Activated naive CD8-positive, alpha-beta T cell treated with anti-CD3 and anti-CD28 coated beads, Interleukin-2, amount 10 ng/mL, durations not matched to agents 7 days and 5 days (primary cell): ENCODE measurements around the gene NOXO1. TPM values are rescaled to one million over a fixed set of nuclear protein-coding genes. Genes with fewer than 3 reads are reported as not detected.
"Not testable (repeated sequence)": the region's sequence is repeated elsewhere in the genome, so short reads cannot be mapped to it uniquely, and the experiment has no call there.

Source experiments
- ATAC-seq: fragments of 150-1000 bp; cut with Tn5 transposase; one replicate; pipeline ENCODE4 v1.10.0; 2021; ENCODE audit warnings: low read depth, moderate library complexity
- POLR2A ChIA-PET: fragments of 350-600 bp; sonication (Branson Sonifier 250); formaldehyde crosslinking; loops from one replicate; lab custom pipeline; 2021; ENCODE audit warnings: antibody characterized with exemption; lab: Charles Lee
- DNase-seq: peaks from one replicate; pipeline ENCODE4 v3.0.0; 2021
- H3K27ac Mint-ChIP-seq: one replicate; pipeline ENCODE4 v1.8.0; 2022; ENCODE audit warnings: mild to moderate bottlenecking, mixed read lengths
- H3K27me3 Mint-ChIP-seq: one replicate; pipeline ENCODE4 v1.8.0; 2022; ENCODE audit warnings: mild to moderate bottlenecking, moderate library complexity, mixed read lengths
- H3K36me3 Mint-ChIP-seq: one replicate; pipeline ENCODE4 v1.8.0; 2021; ENCODE audit warnings: mild to moderate bottlenecking, mixed read lengths
- H3K4me1 Mint-ChIP-seq: one replicate; pipeline ENCODE4 v1.8.0; 2021; ENCODE audit warnings: mixed read lengths
- H3K4me3 Mint-ChIP-seq: one replicate; pipeline ENCODE4 v1.8.0; 2022; ENCODE audit warnings: mild to moderate bottlenecking, moderate library complexity, mixed read lengths
- H3K9me3 Mint-ChIP-seq: one replicate; pipeline ENCODE4 v1.8.0; 2021; ENCODE audit warnings: mixed read lengths
- total RNA-seq, 2 experiments: library from RNA; stranded (reverse); gene quantifications; one replicate each; pipeline ENCODE4 v1.2.3, GENCODE V29; 2021

The NOXO1 gene
- total RNA-seq, 2 experiments from 2014 or later: 0.58 to 1.8 TPM

DNA sequence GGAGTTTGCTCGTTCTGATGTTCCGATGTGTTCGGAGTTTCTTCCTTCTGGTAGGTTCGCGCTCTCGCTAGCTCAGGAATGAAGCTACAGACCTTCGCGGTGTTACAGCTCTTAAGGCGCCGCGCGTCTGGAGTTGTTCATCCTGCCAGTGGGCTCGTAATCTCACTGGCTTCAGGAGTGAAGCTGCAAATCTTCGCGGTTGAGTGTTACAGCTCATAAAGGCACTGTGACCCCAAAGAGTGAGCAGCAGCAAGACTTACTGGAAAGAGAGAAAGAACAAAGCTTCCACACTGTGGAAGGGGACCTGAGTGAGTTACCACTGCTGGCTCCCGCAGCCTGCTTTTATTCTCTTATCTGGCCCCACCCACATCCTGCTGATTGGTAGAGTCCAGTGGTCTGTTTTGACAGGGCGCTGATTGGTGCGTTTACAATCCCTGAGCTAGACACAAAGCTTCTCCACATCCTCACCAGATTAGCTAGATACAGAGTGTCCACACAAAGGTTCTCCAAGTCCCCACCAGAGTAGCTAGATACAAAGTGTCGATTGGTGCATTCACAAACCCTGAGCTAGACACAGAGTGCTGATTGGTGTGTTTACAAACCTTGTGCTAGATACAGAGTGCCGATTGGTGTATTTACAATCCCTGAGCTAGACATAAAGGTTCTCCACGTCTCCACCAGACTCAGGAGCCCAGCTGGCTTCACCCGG, 23.7 kb downstream of the NOXO1 start:
- not testable (repeated sequence) for H3K36me3 Mint-ChIP-seq, H3K9me3 Mint-ChIP-seq, DNase-seq, ATAC-seq, H3K4me3 Mint-ChIP-seq, H3K27ac Mint-ChIP-seq, H3K27me3 Mint-ChIP-seq
- peaks cover 26% of the 10 kb centered on the region for H3K4me1 Mint-ChIP-seq
- POLR2A ChIA-PET: interaction anchor here (0.6 to 4.0 kb wide), 2 partner anchors 13 to 359 kb away, joined by 5 to 37 read pairs; partner anchors contain the start of gene TBL3

DNA sequence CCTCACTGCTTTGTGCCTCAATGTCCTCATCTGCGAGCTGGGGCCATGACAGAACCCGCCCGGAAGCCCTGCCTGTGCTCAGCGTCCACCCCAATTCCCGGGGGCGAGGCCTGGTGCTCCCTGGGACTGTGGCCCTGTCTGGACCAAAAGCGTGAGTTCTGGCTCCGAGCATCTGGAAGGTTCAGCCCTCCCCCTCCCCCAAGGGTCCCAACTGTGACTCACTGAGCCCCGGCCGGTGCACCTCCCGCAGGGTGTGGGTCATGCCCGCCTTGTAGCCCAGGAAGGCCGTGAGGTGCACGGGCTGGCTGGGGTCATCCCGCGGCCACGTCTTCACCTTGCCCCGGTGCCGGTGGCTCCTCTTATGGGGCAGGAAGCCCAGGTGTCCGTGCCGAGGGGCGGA, 27.5 kb downstream of the NOXO1 start:
- no peaks in the 10 kb centered on the region for H3K4me1 Mint-ChIP-seq
- H3K27me3 Mint-ChIP-seq: peaks cover 2% of the 10 kb centered on the region
- no peak overlapping the region for H3K27ac Mint-ChIP-seq
- ATAC-seq (no peak), DNase-seq (no peak)
- no peak overlapping the region for H3K4me3 Mint-ChIP-seq
- POLR2A ChIA-PET: interaction anchor here (0.7 to 1.9 kb wide), 2 partner anchors 11 to 18 kb away, joined by 3 to 6 read pairs; partner anchors contain the start of genes RPS2 and TBL3
- H3K36me3 Mint-ChIP-seq: no peaks in the 10 kb centered on the region
- H3K9me3 Mint-ChIP-seq: no peaks in the 10 kb centered on the region

DNA sequence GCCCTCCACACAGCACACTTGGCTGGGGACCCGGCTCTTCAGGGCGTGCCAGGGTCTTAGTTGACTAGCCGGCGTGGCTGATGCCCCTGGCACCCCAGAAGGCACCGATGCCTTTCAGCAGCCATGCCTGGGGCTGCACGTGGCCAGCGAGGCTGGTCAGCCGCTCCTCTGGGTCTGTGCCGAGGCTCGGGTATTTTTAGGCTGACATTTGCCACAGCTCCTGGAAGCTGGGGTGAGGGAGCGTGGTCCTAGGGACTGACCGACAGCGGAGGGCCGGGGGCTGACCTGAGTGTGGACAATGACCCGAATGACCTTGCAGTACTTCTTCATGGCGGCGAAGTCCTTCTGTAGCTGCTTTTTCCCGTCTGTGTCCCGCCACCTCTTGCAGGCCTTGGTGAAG, 30.7 kb downstream of the NOXO1 start:
- peaks cover 2% of the 10 kb centered on the region for H3K27me3 Mint-ChIP-seq
- no peaks in the 10 kb centered on the region for H3K36me3 Mint-ChIP-seq
- POLR2A ChIA-PET: interaction anchor here (0.7 to 3.7 kb wide), 2 partner anchors 14 to 21 kb away, joined by 3 to 16 read pairs; partner anchors contain the start of gene RPS2
- ATAC-seq: no peak
- no peaks in the 10 kb centered on the region for H3K9me3 Mint-ChIP-seq
- no peak for DNase-seq
- H3K4me3 Mint-ChIP-seq: no peak overlapping the region
- no peak overlapping the region for H3K27ac Mint-ChIP-seq
- no peaks in the 10 kb centered on the region for H3K4me1 Mint-ChIP-seq

- H3K4me1 Mint-ChIP-seq: no peaks in the 10 kb centered on the region
- no peak overlapping the region for H3K27ac Mint-ChIP-seq
- H3K36me3 Mint-ChIP-seq: no peaks in the 10 kb centered on the region
- ATAC-seq (no peak), DNase-seq (no peak)
- H3K4me3 Mint-ChIP-seq: no peak overlapping the region
- POLR2A ChIA-PET: interaction anchor here (0.7 to 3.7 kb wide), 2 partner anchors 15 to 21 kb away, joined by 3 to 16 read pairs; partner anchors contain the start of gene RPS2
- peaks cover 2% of the 10 kb centered on the region for H3K27me3 Mint-ChIP-seq
- H3K9me3 Mint-ChIP-seq: no peaks in the 10 kb centered on the region
Measured at GRCh38 chr16:1950047-1950446, 31.2 kb downstream of the NOXO1 start.

DNA sequence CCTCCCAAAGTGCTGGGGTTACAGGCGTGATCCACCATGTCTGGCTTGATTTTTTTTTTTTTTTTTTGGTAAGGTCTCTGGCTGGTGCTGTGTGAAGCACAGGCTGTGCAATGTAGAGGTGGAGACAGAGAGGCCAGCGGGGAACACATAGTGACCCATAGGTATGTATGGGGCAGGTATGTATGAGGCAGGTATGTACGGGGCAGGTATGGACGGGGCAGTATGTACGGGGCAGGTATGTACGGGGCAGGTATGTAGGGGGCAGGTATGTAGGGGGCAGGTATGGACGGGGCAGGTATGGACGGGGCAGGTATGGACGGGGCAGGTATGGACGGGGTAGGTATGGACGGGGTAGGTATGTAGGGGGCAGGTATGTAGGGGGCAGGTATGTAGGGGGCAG, 31.8 kb downstream of the NOXO1 start:
- no peaks in the 10 kb centered on the region for H3K9me3 Mint-ChIP-seq
- H3K27me3 Mint-ChIP-seq: peaks cover 2% of the 10 kb centered on the region
- no peak overlapping the region for H3K27ac Mint-ChIP-seq
- ATAC-seq: no peak
- POLR2A ChIA-PET: interaction anchor here (3.7 kb wide), 1 partner anchor 16 kb away, joined by 16 read pairs; the partner anchor contains the start of gene RPS2
- DNase-seq: no peak
- no peaks in the 10 kb centered on the region for H3K36me3 Mint-ChIP-seq
- H3K4me1 Mint-ChIP-seq: no peaks in the 10 kb centered on the region
- H3K4me3 Mint-ChIP-seq: no peak overlapping the region

GRCh38 chr16:1947369-1947670, 33.9 kb downstream of the NOXO1 start:
- Mint-ChIP-seq H3K27me3 (no peaks in the 10 kb centered on the region), H3K4me3 (no peak overlapping the region), H3K4me1 (peaks cover 7% of the 10 kb centered on the region), H3K9me3 (no peaks in the 10 kb centered on the region), H3K27ac (no peak overlapping the region), H3K36me3 (no peaks in the 10 kb centered on the region)
- ATAC-seq (no peak), DNase-seq (no peak)
- POLR2A ChIA-PET: no interaction called here

- no peak overlapping the region for H3K27ac Mint-ChIP-seq
- H3K27me3 Mint-ChIP-seq: no peaks in the 10 kb centered on the region
- H3K9me3 Mint-ChIP-seq: no peaks in the 10 kb centered on the region
- H3K4me3 Mint-ChIP-seq: no peak overlapping the region
- DNase-seq (no peak), ATAC-seq (no peak)
- peaks cover 10% of the 10 kb centered on the region for H3K4me1 Mint-ChIP-seq
- no peaks in the 10 kb centered on the region for H3K36me3 Mint-ChIP-seq
- POLR2A ChIA-PET: interaction anchor here (1.8 kb wide), 1 partner anchor 18 kb away, joined by 10 read pairs; the partner anchor contains the start of gene RPS2
Measured at GRCh38 chr16:1946495-1947368, 34.5 kb downstream of the NOXO1 start.

DNA sequence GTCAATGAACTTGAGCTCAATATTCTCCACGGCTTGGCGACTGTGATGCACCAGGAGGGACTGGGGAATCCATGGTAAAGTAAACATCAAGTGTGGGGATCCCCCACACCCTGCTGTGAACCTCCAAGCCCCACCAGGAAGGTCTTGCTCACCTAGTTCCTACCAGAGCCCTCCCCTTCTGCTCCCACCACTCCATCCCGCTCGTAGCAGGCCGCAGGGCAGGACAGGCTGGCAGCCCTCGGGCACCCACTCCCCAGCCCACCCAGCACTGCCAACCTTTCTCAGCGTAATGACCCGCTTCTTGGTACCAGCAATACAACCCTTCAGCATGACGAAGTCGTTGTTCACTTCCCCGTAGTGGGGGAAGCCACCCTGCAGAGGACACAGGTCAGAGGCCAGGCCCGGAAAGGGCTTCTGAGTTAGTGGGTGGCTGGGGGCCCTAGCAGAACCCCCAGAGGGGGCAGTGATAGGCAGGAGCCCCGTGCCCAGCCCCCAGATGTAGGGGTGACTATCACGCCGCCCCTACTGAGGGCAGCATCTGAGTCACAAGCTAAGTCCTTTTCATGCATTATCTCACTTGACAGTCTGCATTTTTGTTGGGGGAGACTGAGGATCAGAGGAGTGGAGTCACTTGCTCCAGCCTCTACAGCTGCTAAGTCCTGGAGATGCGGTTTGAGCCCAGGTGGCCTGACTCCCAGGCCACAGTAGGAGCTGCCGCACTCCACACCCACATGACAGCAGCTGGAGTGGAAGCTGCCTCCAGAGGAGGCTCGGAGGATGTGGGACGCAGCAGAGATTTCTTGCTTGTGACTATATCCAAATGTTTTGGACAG, 35.5 kb downstream of the NOXO1 start:
- POLR2A ChIA-PET: interaction anchor here (1.8 kb wide), 1 partner anchor 19 kb away, joined by 10 read pairs; the partner anchor contains the start of gene RPS2
- Mint-ChIP-seq H3K4me3 (no peak overlapping the region), H3K27ac (no peak overlapping the region), H3K27me3 (no peaks in the 10 kb centered on the region), H3K36me3 (no peaks in the 10 kb centered on the region), H3K4me1 (peaks cover 10% of the 10 kb centered on the region), H3K9me3 (no peaks in the 10 kb centered on the region)
- ATAC-seq (no peak), DNase-seq (no peak)

- H3K9me3 Mint-ChIP-seq: no peaks in the 10 kb centered on the region
- ATAC-seq: no peak
- no peak for DNase-seq
- POLR2A ChIA-PET: interaction anchor here (0.7 to 1.9 kb wide), 2 partner anchors 16 to 36 kb away, joined by 3 to 4 read pairs; no protein-coding TSS in a partner anchor
- no peaks in the 10 kb centered on the region for H3K36me3 Mint-ChIP-seq
- no peak overlapping the region for H3K27ac Mint-ChIP-seq
- H3K27me3 Mint-ChIP-seq: no peaks in the 10 kb centered on the region
- peak overlapping the region; percentile 21 for H3K4me3 Mint-ChIP-seq
- H3K4me1 Mint-ChIP-seq: peaks cover 10% of the 10 kb centered on the region
Measured at GRCh38 chr16:1944612-1945199, 36.6 kb downstream of the NOXO1 start.

- peak; percentile 100 for DNase-seq
- Mint-ChIP-seq H3K27ac (peak within 1 kb of the TSS; percentile 69), H3K36me3 (no peaks in the 10 kb centered on the region), H3K27me3 (no peaks in the 10 kb centered on the region), H3K4me1 (peaks cover 10% of the 10 kb centered on the region), H3K9me3 (no peaks in the 10 kb centered on the region), H3K4me3 (peak within 1 kb of the TSS; percentile 85)
- ATAC-seq: peak; percentile 95
- POLR2A ChIA-PET: interaction anchor here (0.6 to 3.2 kb wide), 5 partner anchors 14 to 271 kb away, joined by 3 to 30 read pairs (median 4); partner anchors contain the start of genes NDUFB10, RNF151 and RPS2
Measured at GRCh38 chr16:1942810-1943726, 38.2 kb downstream of the NOXO1 start, which contains the start of gene MSRB1. TSS of gene MSRB1 (minus strand) at chr16:1943199. CDS start at chr16:1943156, 43 bp downstream.

- Mint-ChIP-seq H3K4me3 (peak overlapping the region; percentile 85), H3K4me1 (peaks cover 10% of the 10 kb centered on the region), H3K9me3 (no peaks in the 10 kb centered on the region), H3K27ac (peak overlapping the region; percentile 64), H3K36me3 (no peaks in the 10 kb centered on the region), H3K27me3 (no peaks in the 10 kb centered on the region)
- ATAC-seq (no peak), DNase-seq (no peak)
- POLR2A ChIA-PET: interaction anchor here (1.0 to 3.2 kb wide), 4 partner anchors 13 to 116 kb away, joined by 3 to 30 read pairs (median 6); partner anchors contain the start of genes NDUFB10, RNF151 and RPS2
Measured at GRCh38 chr16:1942047-1942809, 39.0 kb downstream of the NOXO1 start.
